Measurements from ENCODE around the gene IL23A.

DNA sequence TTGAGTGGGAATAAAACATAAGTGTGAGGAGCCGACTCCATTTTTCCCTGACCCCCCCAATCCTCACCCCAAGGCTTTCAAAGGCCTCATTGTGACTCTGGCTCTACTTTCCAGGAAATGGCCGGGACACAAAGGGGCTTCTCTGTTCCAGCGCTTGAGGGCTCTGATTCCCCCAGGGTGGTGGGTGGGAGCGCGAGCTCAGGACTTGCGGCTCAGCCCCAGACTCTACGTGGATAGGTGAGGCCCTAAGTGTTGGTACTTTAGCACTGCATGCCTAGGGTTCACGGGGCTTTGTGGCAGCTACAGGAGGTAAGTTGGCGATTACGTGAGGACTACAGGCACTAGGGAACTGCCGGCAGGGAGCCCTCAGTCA is 23.4 kb upstream of the IL23A start:
- TF ChIP-seq CTCF (IDR thresholded peaks at IDR 0.05) (no peak), POLR2A (IDR thresholded peaks at IDR 0.05) (no peak)

Measured in thyroid gland (tissue), 4 donors.